Liver (tissue), 9 donors: ENCODE data around the gene ZNF584. TPM values are rescaled to one million over a fixed set of nuclear protein-coding genes. Genes with fewer than 3 reads are reported as not detected.
A peak's percentile ranks its signal among the peaks of the same experiment; 100 is the strongest.

ENCODE experiments used
- DNase-seq: peaks from one replicate; pipeline ENCODE4 v3.0.0-alpha.2; 2017; ENCODE audit warnings: low spot score
- H3K27ac ChIP-seq, 2 donors: one replicate each; pipeline ENCODE4 v1.7.0; 2013; ENCODE audit warnings: inconsistent platforms in 2 of 2, low read length in 2 of 2, control low read depth in 1 of 2, low read depth in 1 of 2, mild to moderate bottlenecking in 1 of 2
- H3K27me3 ChIP-seq, 4 donors: one replicate each; pipeline versions ENCODE4 v1.6.1 to v1.7.0; 2013; ENCODE audit warnings: low read length in 3 of 4, inconsistent platforms in 1 of 4, mild to moderate bottlenecking in 1 of 4, moderate library complexity in 1 of 4; ENCODE audit not compliant: control insufficient read depth in 4 of 4, insufficient read depth in 4 of 4
- H3K36me3 ChIP-seq, 4 donors: one replicate each; pipeline versions ENCODE4 v1.6.1 to v1.7.0; 2013; ENCODE audit warnings: low read length in 3 of 4, mild to moderate bottlenecking in 3 of 4, low read depth in 1 of 4, moderate library complexity in 1 of 4; ENCODE audit not compliant: control insufficient read depth in 4 of 4, insufficient read depth in 3 of 4
- H3K4me1 ChIP-seq, 4 donors: one replicate each; pipeline versions ENCODE4 v1.6.1 to v1.7.0; 2013; ENCODE audit warnings: low read length in 3 of 4, mild to moderate bottlenecking in 3 of 4, moderate library complexity in 1 of 4; ENCODE audit not compliant: control insufficient read depth in 4 of 4, insufficient read depth in 4 of 4
- H3K4me3 ChIP-seq, 3 donors: one replicate each; pipeline versions ENCODE4 v1.6.1 to v1.7.0; 2013; ENCODE audit warnings: low read length in 3 of 3, control low read depth in 1 of 3, low read depth in 1 of 3, mild to moderate bottlenecking in 1 of 3
- H3K9ac ChIP-seq, 2 donors: one replicate each; pipeline ENCODE4 v1.7.0; 2013; ENCODE audit warnings: low read length in 2 of 2, mild to moderate bottlenecking in 2 of 2, moderate library complexity in 2 of 2, control low read depth in 1 of 2, low read depth in 1 of 2
- H3K9me3 ChIP-seq, 4 donors: one replicate each; pipeline versions ENCODE4 v1.6.1 to v1.7.0; 2013; ENCODE audit warnings: low read length in 3 of 4; ENCODE audit not compliant: control insufficient read depth in 4 of 4
- CTCF ChIP-seq: fragments of 150-350 bp; IDR thresholded peaks from 2 replicates; pipeline ENCODE4 v1.5.1; 2017; ENCODE audit warnings: improper control_type of control experiment, low read depth, low read length; ENCODE audit not compliant: missing input control
- EGR1 ChIP-seq, 2 donors: IDR thresholded peaks; 2 replicates each; pipeline ENCODE4 v1.6.1; 2016 to 2018; ENCODE audit warnings: antibody characterized with exemption in 2 of 2, low read depth in 2 of 2
- FOXA1 ChIP-seq: IDR thresholded peaks from 2 replicates; pipeline ENCODE4 v1.6.1; 2016; ENCODE audit warnings: antibody characterized with exemption
- FOXA2 ChIP-seq: IDR thresholded peaks from 2 replicates; pipeline ENCODE4 v1.6.1; 2016; ENCODE audit warnings: antibody characterized with exemption
- GABPA ChIP-seq, 2 donors: IDR thresholded peaks in 1 of 2; conservative IDR thresholded peaks in 1 of 2; 2 replicates each; pipeline ENCODE4 v1.6.1; 2016; ENCODE audit warnings: antibody characterized with exemption in 2 of 2, mild to moderate bottlenecking in 1 of 2, moderate library complexity in 1 of 2
- HNF4A ChIP-seq, 2 donors: conservative IDR thresholded peaks; 2 replicates each; pipeline ENCODE4 v1.6.1; 2016; ENCODE audit warnings: antibody characterized with exemption in 2 of 2, mild to moderate bottlenecking in 2 of 2
- HNF4G ChIP-seq: IDR thresholded peaks from 2 replicates; pipeline ENCODE4 v1.6.1; 2016; ENCODE audit warnings: antibody characterized with exemption
- JUND ChIP-seq, 2 donors: IDR thresholded peaks; 2 replicates each; pipeline ENCODE4 v1.6.1; 2016; ENCODE audit warnings: antibody characterized with exemption in 2 of 2
- MAX ChIP-seq: IDR thresholded peaks from 2 replicates; pipeline ENCODE4 v1.6.1; 2016; ENCODE audit warnings: antibody characterized with exemption
- NR2F2 ChIP-seq: IDR thresholded peaks from 2 replicates; pipeline ENCODE4 v1.6.1; 2016; ENCODE audit warnings: antibody characterized with exemption
- RAD21 ChIP-seq, 2 donors: IDR thresholded peaks; 2 replicates each; pipeline ENCODE4 v1.6.1; 2016; ENCODE audit warnings: antibody characterized with exemption in 2 of 2, mild to moderate bottlenecking in 2 of 2
- REST ChIP-seq: IDR thresholded peaks from 2 replicates; pipeline ENCODE4 v1.6.1; 2016; ENCODE audit warnings: antibody characterized with exemption, mild to moderate bottlenecking
- RXRA ChIP-seq, 2 donors: IDR thresholded peaks; 2 replicates each; pipeline ENCODE4 v1.6.1; 2017 to 2018; ENCODE audit warnings: antibody characterized with exemption in 2 of 2, mild to moderate bottlenecking in 1 of 2
- SP1 ChIP-seq: IDR thresholded peaks from 2 replicates; pipeline ENCODE4 v1.6.1; 2018; ENCODE audit warnings: antibody characterized with exemption, mild to moderate bottlenecking
- TAF1 ChIP-seq: conservative IDR thresholded peaks from 2 replicates; pipeline ENCODE4 v1.6.1; 2016; ENCODE audit warnings: antibody characterized with exemption, mild to moderate bottlenecking
- YY1 ChIP-seq: IDR thresholded peaks from 2 replicates; pipeline ENCODE4 v1.6.1; 2016; ENCODE audit warnings: antibody characterized with exemption, mild to moderate bottlenecking
- ZBTB33 ChIP-seq: IDR thresholded peaks from 2 replicates; pipeline ENCODE4 v1.6.1; 2016; ENCODE audit warnings: antibody characterized with exemption
- WGBS: extraction: QIAGEN DNeasy Blood & Tissue Kit; methylation state at CpG from one replicate; pipeline ENCODE4 v1.1.7; 2013; 5-methylcytosine and 5-hydroxymethylcytosine counted together
- polyA plus RNA-seq, 2 donors: library from polyadenylated mRNA; stranded (reverse) in 1 of 2; unstranded in 1 of 2; fragments of 200-250 nt in 1 of 2; fragments of >200 nt in 1 of 2; fragmentation: Nextera tagmentation in 1 of 2; extraction: Ambion mirVana in 1 of 2; gene quantifications; one replicate each; pipeline versions ENCODE4 v1.2.1 to v1.2.3, GENCODE V29; 2013 to 2015
- total RNA-seq, 2 donors: library from RNA; depleted of rRNA; stranded (reverse); fragments of >200 nt; gene quantifications; one replicate each; pipeline ENCODE4 v1.2.3, GENCODE V29; 2014
- TF ChIP-seq, protein P1 (sequence below): IDR thresholded peaks from 2 replicates; pipeline ENCODE4 v1.6.1; 2016; ENCODE audit warnings: antibody characterized with exemption
- donor health status: healthy.
- donor health status: healthy.
- donor health status: healthy.
- donor health status: healthy.
- donor health status: healthy.

Gene ZNF584
- total and polyA plus RNA-seq, 4 donors, result 3.6 to 12.6 (median 10.0) TPM

DNA sequence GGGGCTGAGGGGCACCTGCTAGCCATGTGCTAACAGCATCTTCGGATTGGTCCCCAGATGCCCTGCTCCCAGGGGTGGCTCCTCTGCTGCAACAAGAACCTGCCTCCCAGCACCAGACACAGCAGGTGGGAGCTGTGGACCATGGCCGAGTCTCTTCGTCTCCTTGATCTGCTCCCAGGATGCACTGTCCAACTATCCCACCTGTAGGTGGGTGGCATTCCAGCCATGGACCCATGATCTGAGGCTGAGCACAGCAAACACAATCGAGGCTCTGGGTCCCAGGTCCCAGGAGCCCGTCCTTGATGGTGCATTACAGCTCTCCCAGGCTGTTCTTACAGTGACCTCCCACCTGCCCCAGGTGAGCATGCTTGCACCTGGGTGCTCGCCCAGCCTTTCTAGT lies 29.2 kb upstream of the ZNF584 start:
- H3K4me3 ChIP-seq, result peak overlapping the region in 1 of 3 donors; percentile 16
- TF ChIP-seq SP1, result no peak
- no peak for TF ChIP-seq RXRA (IDR thresholded peaks at IDR 0.05)
- no peak for TF ChIP-seq FOXA2
- TF ChIP-seq, protein P1, sequence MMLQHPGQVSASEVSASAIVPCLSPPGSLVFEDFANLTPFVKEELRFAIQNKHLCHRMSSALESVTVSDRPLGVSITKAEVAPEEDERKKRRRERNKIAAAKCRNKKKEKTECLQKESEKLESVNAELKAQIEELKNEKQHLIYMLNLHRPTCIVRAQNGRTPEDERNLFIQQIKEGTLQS, result no peak
- TF ChIP-seq ZBTB33, result no peak
- no peak for TF ChIP-seq GABPA (IDR thresholded peaks at IDR 0.05 in 1 of 2, conservative IDR thresholded peaks at IDR 0.05 in 1 of 2)
- TF ChIP-seq CTCF, result no peak
- no peak for TF ChIP-seq HNF4G
- TF ChIP-seq EGR1 (IDR thresholded peaks at IDR 0.05; ENCODE audit: low read depth in 2 of 2), result no peak
- no peak for TF ChIP-seq HNF4A (conservative IDR thresholded peaks at IDR 0.05)
- no peak for TF ChIP-seq REST
- TF ChIP-seq JUND (IDR thresholded peaks at IDR 0.05), result no peak
- no peak for TF ChIP-seq FOXA1
- no peak for TF ChIP-seq RAD21 (IDR thresholded peaks at IDR 0.05)
- TF ChIP-seq TAF1, result no peak
- no peak for TF ChIP-seq MAX
- no peak for TF ChIP-seq YY1
- no peak for TF ChIP-seq NR2F2
- H3K4me1 ChIP-seq, result peaks cover 3 to 26% (median 18%) of the 10 kb centered on the region in 4 donors
- DNase-seq, result no peak
- H3K36me3 ChIP-seq, result no peaks in the 10 kb centered on the region
- no peak overlapping the region for H3K27ac ChIP-seq
- no peaks in the 10 kb centered on the region for H3K9me3 ChIP-seq
- H3K27me3 ChIP-seq, result no peaks in the 10 kb centered on the region
- H3K9ac ChIP-seq, result no peak overlapping the region
- 93% methylated on average over 6 of the region's 6 CpGs for WGBS
